HG02678 (cell line): ENCODE results near the gene WDPCP.
"Not testable (repeated sequence)": the region's sequence is repeated elsewhere in the genome, so short reads cannot be mapped to it uniquely, and the experiment has no call there.

Experiments used
- ATAC-seq: cut with Tn5 transposase; IDR thresholded peaks from one replicate; pipeline ENCODE4 v1.9.1; 2021; ENCODE audit warnings: mild to moderate bottlenecking, moderate library complexity; ENCODE audit not compliant: unreplicated experiment

Gene WDPCP

GRCh38 chr2:63544017-63544627 lies 44.2 kb downstream of the WDPCP start:
- no peak for ATAC-seq

DNA sequence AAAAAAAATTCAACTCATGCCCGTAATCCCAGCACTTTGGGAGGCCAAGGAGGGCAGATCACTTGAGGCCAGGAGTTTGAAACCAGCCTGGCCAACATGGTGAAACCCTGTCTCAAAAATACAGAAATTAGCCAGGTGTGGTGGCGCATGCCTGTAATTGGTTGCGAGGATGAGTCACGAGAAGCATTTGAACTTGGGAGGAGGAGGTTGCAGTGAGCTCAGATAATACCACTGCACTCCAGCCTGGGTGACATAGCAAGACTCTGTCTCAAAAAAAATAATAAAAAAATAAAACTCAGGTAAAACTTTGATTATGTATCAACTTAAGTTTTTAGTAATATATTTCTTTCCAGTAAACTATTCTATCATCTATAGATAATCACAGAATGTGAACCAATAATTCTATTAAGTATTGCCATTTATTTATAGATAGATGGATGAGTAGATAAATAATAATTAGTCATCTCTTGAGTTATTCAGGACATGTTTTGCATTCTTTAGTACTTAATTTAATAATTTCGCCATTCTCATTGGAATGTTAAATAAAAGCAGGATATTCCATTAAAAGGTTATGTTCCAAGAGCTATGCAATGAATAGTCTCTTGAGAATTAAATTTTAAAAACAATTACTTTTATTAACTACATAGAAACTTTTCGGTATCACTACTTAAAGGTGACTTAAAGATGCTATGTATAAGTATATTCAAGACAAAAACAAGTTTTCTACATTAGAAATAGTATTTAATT lies 48.7 kb downstream of the WDPCP start:
- no peak for ATAC-seq

DNA sequence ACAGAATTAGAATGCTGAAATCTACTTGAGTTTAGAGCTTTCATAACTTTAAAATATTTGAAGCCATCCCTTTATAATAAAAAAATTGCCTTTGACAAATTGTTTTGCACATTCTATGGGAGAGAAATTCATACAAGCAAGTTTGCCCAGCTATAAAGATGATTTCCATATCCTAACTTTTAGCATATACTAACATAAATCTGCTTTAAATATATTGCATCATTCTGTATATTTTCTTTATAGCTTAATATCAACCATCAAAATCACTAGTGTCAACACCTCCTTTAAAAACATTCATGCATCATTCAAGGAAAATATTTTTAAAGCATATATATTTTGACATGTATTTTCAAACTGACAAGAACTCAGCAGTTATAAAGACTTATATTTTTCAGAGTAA lies 49.9 kb downstream of the WDPCP start:
- ATAC-seq, result no peak

DNA sequence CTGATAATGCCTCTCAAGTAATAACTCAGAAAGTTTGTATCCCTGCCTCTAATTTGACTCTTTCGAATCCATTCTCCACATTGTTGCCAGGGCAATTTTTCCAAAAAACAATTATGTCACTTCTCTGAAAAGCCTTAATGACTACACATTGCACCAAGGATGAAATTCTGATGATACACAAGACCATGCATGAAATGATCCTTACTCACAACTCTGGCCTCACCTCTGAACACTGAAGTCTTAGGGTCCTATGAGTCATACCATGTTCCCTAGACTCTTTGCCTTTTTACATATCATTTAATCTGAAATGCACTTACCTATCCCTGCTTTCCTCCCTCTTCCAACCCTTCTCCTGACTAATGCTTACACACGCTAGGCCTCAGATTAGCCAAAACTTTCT lies 51.0 kb downstream of the WDPCP start:
- ATAC-seq, result no peak

DNA sequence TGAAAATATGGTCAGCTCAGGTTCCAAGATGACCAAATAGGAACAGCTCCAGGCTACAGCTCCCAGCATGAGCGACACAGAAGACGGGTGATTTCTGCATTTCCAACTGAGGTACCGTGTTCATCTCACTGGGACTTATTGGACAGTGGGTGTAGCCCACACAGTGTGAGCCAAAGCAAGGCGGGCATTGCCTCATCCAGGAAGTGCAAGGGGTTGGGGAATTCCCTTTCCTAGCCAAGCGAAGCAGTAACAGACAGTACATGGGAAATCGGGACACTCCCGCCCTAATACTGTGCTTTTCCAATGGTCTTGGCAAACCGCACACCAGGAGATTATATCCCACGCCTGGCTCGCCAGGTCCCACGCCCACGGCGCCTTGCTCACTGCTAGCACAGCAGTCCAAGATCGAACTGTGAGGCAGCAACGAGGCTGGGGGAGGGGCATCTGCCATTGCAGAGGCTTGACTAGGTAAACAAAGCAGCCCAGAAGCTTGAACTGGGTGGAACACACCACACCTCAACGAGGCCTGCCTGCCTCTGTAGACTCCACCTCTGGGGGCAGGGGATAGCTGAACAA lies 57.5 kb downstream of the WDPCP start:
- no peak for ATAC-seq

DNA sequence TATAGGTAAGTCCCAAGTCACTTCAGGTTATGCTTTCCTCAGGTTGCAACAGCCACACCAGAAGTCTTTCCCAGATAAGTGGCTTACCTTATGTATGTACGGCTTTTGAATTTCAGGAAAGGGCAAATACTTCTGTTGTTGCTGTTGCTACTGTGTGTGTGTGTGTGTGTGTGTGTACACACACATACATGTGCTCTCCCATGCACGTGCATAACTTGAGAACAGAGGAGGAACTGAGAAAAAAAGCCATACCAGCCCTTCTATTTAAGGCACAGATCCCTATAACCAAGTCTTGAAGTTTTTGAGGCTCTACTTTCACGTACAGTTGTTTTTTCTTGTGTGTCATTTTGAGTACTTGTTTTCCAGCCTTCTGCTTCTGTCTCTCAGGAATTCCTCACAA lies 62.4 kb downstream of the WDPCP start:
- no peak for ATAC-seq

DNA sequence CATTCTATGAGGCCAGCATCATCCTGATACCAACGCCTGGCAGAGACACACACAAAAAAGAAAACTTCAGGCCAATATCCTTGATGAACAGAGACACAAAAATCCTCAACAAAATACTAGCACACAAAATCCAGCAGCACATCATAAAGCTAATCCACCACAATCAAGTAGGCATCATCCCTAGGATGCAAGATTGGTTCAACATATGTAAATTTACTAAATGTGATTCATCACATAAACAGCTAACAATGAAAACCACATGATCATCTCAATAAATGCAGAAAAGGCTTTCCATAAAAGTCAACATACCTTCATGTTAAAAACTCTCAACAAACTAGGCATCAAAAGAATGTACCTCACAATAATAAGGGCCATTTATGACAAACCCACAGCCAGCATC lies 65.3 kb downstream of the WDPCP start:
- ATAC-seq, result no peak

DNA sequence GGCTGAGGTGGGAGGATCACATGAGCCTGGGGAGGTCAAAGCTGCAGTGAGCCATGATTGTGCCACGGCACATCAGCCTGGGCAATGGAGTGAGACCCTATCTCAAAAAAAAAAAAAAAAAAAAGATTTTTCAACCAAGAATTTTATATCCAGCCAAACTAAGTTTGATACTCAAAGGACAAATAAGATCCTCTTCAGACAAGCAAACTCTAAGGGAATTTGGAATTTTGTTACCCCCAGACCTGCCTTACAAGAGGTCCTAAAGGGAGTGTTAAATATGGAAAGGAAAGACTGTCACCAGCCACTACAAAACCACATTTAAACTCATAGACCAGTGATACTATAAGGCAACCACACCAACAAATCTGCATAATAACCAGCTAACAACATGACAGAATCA lies 67.5 kb downstream of the WDPCP start:
- no peak for ATAC-seq

DNA sequence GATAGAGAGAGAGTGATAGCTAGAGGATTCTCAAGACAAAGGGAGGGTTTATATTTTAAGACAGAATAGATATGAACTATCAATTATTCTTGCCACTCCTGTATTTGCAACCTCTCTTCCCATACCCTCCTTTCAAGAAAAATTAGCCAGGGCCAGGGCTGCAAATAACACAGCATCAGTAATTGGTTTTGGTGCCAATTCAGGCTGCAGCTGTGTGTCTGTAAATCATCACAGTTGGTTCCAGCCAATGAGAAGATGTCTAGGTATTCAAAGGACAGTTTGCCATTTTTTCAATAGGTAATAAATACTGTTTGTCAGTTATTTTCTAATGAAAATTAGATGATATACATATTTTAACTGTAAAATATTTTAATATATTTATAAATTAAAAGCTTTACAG lies 73.5 kb downstream of the WDPCP start:
- ATAC-seq, result no peak

- no peak for ATAC-seq
Observed at GRCh38 chr2:63514237-63514716, 74.0 kb downstream of the WDPCP start.

DNA sequence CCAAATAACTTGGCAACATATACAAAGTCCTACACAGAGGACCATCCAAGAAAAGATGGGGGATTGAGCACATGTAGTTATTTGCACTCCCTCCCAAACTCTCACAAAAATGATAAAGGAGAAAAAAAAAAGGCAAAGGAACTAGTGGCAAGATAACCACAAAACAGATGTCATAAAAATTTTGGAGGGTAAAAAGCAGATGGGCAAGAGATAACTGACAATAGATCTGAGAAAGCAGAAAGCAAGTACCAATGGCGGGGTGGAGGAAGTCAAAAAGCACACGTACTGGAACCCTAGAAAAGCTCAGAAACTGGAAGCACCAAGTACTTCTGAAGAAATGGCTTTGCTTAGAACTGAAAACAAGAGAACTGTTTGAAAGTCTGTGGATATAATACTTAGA lies 82.0 kb downstream of the WDPCP start:
- no peak for ATAC-seq

DNA sequence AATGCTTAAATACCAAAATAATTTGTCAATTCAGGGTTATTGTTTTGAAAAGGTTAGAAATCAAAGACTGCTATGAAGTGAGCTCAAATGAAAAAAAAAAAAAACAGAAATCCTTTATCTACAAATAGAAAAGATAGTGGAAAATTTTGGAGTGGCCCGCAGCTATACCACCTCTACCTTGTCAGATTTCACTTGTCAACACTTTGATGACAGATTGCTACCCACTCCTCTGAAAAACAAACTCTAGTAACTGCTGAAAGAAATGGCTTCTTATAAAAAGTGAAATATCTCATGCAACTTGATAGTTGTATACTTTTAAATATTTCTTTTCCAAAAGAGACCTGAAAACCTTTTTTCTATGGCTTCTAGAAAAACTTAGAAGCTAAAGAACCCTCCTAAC lies 84.5 kb downstream of the WDPCP start:
- no peak for ATAC-seq

GRCh38 chr2:63500398-63500797 lies 87.9 kb downstream of the WDPCP start:
- no peak for ATAC-seq

- ATAC-seq, result no peak
Observed at GRCh38 chr2:63497576-63497975, 90.7 kb downstream of the WDPCP start.

DNA sequence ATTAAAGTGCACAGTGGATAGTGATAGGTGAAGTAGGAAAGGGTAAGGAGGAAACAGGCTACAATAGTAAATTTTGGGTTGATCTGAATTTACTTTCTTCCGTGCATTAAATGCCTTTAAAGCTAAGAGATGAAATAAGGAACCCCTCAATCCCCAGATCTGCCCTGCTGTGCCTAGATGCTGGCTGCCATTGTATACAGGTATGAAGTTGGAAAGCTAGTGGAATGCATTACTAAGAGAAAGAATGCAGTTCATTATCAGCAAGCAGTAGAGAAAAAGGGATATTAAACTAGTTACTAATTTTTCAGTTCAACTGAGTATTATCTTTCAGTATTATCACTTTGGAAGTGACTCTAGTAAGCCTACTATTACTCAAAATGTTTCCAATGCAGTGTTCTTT lies 93.3 kb downstream of the WDPCP start:
- no peak for ATAC-seq

DNA sequence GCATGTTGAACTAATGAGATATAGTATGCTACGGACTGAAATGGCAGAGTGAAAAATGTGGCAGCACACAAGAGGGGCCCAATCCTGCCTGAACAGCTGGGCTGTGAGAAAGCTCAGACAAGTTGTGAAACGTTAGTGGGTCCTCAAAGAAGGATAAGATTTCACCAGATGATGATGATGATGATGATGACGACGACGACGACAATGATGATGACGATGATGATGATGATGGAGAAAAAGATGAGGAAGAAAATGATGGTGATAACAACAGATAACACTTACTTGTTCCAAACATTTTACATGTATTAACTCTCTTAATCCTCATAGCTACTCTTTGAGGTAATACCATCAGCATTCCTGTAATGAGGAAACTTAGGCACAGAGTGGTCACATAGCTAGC lies 94.2 kb downstream of the WDPCP start:
- ATAC-seq, result no peak

DNA sequence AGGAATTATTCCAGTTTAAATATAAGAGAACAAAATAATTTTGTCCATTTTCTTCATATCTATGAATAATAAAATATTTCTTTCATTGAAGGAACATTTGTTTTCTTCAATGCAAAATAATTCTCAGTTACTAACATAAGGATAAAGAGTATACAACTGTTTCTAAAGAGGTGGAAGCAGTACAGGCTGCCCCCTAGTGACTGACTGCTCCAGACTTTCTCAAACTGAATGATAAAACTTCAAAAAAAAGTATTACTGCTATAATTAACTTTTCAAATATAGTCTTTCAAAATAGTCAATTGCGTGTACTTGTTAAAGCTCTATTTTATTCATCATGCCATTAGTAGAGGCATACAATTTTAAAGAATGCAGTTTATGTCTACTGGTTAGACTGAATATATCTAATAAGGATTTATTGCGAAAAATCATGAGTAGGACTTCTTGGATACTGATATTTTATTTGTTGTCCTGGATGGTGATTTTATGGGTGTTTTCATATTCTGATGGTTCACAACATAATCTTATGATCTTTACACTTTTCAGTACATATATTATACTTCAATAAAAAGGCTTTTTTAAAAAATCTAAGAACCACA lies 100.1 kb downstream of the WDPCP start:
- no peak for ATAC-seq

GRCh38 chr2:63486861-63487290 lies 101.4 kb downstream of the WDPCP start:
- no peak for ATAC-seq

DNA sequence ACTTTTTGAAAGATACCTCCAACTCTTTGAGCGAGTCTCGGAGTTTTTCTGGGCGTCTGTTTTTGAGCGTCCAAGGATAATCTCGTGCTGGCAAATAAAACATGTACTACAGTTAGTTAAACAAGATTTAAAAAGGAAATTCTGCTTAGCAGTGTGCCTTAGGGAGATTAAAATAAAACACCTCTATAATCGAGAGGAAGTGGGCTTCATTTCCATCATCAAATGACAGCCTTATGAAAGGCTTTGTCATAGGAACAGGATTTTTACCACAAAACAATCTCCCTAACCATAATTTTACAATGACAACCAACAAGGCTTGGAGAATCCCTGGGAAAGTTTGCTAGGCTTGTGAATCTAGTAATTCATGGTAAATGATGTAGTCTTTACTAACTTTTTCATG lies 103.4 kb downstream of the WDPCP start:
- no peak for ATAC-seq

DNA sequence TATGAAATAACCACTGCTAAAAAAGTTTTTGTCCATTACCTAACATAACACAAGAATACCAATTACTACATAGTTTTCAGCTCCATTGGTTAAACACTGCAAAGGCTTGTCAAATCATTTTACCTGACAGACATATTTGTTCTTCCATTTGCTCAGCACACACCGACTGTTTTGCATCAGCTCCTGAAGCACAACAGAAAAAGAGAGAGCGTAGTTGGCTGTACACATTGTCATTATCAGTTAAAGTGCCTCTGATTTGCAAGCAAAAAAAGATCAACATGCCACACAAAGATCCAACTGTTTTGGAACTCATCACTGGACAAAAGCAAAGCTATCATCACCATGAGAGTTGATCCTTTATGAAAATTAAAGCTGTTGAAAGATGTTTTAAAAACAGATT lies 103.8 kb downstream of the WDPCP start:
- no peak for ATAC-seq

GRCh38 chr2:63477686-63478085 lies 110.6 kb downstream of the WDPCP start:
- no peak for ATAC-seq

DNA sequence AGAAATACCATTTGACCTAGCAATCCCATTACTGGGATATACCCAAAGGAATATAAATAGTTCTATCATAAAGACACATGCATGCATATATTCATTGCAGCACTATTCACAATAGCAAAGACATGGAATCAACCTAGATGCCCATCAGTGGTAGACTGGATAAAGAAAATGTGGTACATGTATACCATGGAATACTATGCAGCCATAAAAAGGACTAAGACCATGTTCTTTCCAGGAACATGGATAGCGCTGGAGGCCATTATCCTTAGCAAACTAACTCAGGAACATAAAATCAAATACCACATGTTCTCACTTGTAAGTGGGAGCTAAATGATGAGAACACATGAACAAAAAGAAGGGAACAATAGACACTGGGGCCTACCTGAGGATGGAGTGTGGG lies 119.0 kb downstream of the WDPCP start:
- not testable (repeated sequence) for ATAC-seq
